Lower leg skin (tissue), 4 donors: Measurements from ENCODE around the gene SPATA31D4. TPM values are rescaled to one million over a fixed set of nuclear protein-coding genes. Genes with fewer than 3 reads are reported as not detected.

ENCODE experiments used
- DNase-seq, 2 donors: peaks; one replicate each; pipeline ENCODE4 v3.0.0-alpha.2; 2019; ENCODE audit warnings: low spot score in 2 of 2
- H3K4me3 ChIP-seq: fragments of 200-600 bp; sonication (generic); 2 replicates; pipeline ENCODE4 v1.5.1; 2017; ENCODE audit warnings: mild to moderate bottlenecking, low read depth; ENCODE audit not compliant: poor library complexity, severe bottlenecking
- POLR2A ChIP-seq, 2 donors: fragments of 450-650 bp; IDR thresholded peaks; one replicate each; pipeline ENCODE4 v1.6.1; 2016 to 2017; ENCODE audit warnings: antibody characterized with exemption in 2 of 2, mild to moderate bottlenecking in 1 of 2, moderate library complexity in 1 of 2
- WGBS, 2 donors: methylation state at CpG; one replicate each; pipeline ENCODE4 v1.1.5; 2018; 5-methylcytosine and 5-hydroxymethylcytosine counted together
- intact Hi-C: fragments of 100-400 bp; cut with DNase I; formaldehyde crosslinking; loops from one replicate; pipeline ENCODE4 v1.15.0; 2023; ENCODE audit warnings: low total_unique reads
- total RNA-seq, 4 donors: library from RNA; depleted of rRNA; stranded (reverse); fragments of >200 nt; gene quantifications; one replicate each; pipeline ENCODE4 v1.1.0, GENCODE V29; 2016
- TF ChIP-seq, protein P1 (sequence below), 3 donors: fragments of 450-650 bp; IDR thresholded peaks; one replicate each; pipeline ENCODE4 v1.5.1; 2016; ENCODE audit warnings: antibody characterized with exemption in 3 of 3, mild to moderate bottlenecking in 3 of 3, moderate library complexity in 2 of 3

SPATA31D4 gene
- total RNA-seq, 4 donors from 2014 or later = not detected

DNA sequence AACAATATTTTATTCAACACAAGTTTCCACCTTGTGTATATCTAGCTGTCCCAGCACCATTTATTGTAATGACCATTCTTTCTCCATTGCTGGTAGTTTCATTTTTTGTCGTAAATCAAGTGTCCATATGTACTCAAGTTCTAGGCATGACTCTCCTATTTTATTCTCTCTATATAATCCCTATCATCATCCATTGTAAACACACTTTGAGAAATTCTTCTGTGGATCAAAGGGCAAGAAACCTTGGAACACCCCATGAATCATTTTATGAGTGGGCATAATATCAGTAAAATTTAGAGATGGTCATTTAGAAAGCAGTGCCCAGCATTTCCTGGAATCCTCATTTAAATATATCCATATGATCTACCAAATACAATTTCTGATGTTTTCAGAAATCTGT lies 35.8 kb upstream of the SPATA31D4 start:
- DNase-seq = no peak
- 90 to 97% methylated on average over 1 of the region's 1 CpG for WGBS, 2 donors
- intact Hi-C loops = no loop called here
- no peak for TF ChIP-seq POLR2A (IDR thresholded peaks at IDR 0.05)
- TF ChIP-seq, protein P1, sequence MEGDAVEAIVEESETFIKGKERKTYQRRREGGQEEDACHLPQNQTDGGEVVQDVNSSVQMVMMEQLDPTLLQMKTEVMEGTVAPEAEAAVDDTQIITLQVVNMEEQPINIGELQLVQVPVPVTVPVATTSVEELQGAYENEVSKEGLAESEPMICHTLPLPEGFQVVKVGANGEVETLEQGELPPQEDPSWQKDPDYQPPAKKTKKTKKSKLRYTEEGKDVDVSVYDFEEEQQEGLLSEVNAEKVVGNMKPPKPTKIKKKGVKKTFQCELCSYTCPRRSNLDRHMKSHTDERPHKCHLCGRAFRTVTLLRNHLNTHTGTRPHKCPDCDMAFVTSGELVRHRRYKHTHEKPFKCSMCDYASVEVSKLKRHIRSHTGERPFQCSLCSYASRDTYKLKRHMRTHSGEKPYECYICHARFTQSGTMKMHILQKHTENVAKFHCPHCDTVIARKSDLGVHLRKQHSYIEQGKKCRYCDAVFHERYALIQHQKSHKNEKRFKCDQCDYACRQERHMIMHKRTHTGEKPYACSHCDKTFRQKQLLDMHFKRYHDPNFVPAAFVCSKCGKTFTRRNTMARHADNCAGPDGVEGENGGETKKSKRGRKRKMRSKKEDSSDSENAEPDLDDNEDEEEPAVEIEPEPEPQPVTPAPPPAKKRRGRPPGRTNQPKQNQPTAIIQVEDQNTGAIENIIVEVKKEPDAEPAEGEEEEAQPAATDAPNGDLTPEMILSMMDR (IDR thresholded peaks at IDR 0.05) = no peak
- H3K4me3 ChIP-seq = no peak overlapping the region

DNA sequence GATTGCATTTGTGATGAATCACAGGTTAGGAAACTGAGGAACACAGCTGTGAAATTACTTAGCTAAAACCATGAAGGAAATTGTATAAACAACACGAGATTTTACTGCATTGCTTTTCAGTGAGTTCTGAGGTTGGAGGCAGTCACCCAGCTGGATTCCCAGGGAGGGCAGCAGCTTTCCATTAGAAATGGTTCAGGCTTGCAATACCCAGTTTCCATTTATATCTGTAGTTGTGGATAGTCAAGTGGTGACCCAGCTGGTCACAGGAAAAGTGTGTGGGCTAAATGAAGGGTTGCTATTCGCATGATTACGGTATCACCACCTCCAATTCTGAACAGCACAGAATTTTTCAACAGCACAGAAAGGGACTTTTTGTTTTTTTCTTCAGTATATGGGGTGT lies 34.3 kb upstream of the SPATA31D4 start:
- no peak overlapping the region for H3K4me3 ChIP-seq
- intact Hi-C loops = no loop called here
- no peak for DNase-seq
- no peak for TF ChIP-seq POLR2A (IDR thresholded peaks at IDR 0.05)
- TF ChIP-seq, protein P1 (IDR thresholded peaks at IDR 0.05) = no peak
- 88 to 94% methylated on average over 3 of the region's 3 CpGs for WGBS, 2 donors

DNA sequence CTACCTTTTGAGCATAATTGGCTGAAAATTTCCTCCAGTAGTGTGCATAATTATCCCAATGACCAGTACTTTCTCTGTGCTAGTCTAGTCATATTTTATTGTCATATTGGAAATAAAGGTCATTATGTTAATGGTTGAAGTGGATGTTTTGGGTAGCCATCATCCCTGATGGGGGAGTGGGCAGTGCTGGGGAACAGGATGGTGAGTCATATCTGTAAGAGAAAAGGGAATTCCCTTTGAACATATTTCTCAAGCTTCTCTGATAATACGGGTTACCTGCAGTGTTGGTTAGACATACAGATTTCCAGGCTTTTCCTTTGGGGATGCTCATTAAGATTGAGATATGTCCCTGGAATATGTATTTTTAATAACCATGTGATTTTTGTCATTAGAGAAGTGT lies 33.3 kb upstream of the SPATA31D4 start:
- no peak for DNase-seq
- intact Hi-C loops = no loop called here
- WGBS, 2 donors = 77 to 79% methylated on average over 1 of the region's 1 CpG
- no peak overlapping the region for H3K4me3 ChIP-seq
- no peak for TF ChIP-seq POLR2A (IDR thresholded peaks at IDR 0.05)
- TF ChIP-seq, protein P1 (IDR thresholded peaks at IDR 0.05) = no peak

DNA sequence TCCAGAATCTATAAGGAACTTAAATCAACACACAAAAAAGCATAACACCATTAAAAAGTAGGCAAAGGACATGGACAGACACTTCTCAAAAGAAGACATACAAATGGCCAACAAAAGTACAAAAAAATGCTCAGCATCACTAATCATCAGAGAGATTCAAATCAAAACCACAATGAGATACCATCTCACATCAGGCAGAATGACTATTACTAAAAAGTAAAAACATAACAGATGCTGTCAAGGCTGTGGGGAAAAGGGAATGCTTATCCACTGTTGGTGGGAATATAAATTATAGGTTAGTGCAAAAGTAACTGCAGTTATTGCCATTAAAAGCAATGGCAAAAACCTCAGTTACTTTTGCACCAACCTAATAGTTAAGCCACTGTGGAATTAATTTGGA lies 32.2 kb upstream of the SPATA31D4 start:
- no peak for DNase-seq
- H3K4me3 ChIP-seq = no peak overlapping the region
- intact Hi-C loops = no loop called here
- no peak for TF ChIP-seq POLR2A (IDR thresholded peaks at IDR 0.05)
- TF ChIP-seq, protein P1 (IDR thresholded peaks at IDR 0.05) = no peak

DNA sequence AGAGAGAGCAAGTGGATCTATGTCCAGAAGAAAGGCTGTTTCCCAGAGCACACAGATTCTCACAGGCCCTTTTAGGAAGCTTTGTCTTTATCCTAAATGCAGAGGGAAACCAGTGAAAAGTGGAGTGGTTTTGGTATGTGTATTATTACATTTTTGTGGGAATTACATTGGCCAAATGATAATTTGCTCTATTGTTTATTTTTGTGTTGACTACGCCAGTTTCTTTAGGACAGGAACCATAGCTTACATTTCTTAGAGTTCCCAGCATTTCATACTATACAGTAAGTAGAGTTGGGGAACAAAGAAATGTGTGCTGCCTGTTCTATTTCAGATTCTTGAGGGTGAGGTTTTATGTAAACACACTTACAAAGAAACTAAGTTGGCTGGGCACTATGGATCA lies 29.4 kb upstream of the SPATA31D4 start:
- intact Hi-C loops = no loop called here
- TF ChIP-seq POLR2A (IDR thresholded peaks at IDR 0.05) = no peak
- TF ChIP-seq, protein P1 (IDR thresholded peaks at IDR 0.05) = no peak
- WGBS, 2 donors = 91 to 92% methylated on average over 1 of the region's 1 CpG
- DNase-seq = no peak
- no peak overlapping the region for H3K4me3 ChIP-seq

DNA sequence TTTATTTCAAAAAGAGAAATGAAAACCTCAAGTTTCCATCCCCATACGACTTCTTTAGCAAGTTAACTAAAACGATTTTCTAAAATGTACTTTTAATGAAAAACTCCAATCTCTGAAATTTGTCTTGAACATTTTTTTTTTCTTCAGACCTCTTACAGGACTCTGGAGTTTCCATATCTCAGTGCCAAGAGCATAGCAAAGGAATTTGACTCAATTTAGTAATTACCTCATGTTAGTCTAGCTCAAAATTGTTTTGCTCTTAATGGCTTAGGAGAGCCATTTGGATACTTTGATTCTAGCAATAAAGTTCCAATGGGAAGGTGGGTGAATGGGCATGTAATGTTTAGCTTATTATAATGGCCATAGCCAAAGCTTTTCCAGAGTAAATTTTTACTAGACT lies 26.0 kb upstream of the SPATA31D4 start:
- no peak for DNase-seq
- intact Hi-C loops = no loop called here
- TF ChIP-seq, protein P1 (IDR thresholded peaks at IDR 0.05) = no peak
- TF ChIP-seq POLR2A (IDR thresholded peaks at IDR 0.05) = no peak
- H3K4me3 ChIP-seq = no peak overlapping the region
- WGBS, 2 donors = 54 to 65% methylated on average over 2 of the region's 2 CpGs
